ENCODE data around the gene GPC6.

- TF ChIP-seq, protein P1, sequence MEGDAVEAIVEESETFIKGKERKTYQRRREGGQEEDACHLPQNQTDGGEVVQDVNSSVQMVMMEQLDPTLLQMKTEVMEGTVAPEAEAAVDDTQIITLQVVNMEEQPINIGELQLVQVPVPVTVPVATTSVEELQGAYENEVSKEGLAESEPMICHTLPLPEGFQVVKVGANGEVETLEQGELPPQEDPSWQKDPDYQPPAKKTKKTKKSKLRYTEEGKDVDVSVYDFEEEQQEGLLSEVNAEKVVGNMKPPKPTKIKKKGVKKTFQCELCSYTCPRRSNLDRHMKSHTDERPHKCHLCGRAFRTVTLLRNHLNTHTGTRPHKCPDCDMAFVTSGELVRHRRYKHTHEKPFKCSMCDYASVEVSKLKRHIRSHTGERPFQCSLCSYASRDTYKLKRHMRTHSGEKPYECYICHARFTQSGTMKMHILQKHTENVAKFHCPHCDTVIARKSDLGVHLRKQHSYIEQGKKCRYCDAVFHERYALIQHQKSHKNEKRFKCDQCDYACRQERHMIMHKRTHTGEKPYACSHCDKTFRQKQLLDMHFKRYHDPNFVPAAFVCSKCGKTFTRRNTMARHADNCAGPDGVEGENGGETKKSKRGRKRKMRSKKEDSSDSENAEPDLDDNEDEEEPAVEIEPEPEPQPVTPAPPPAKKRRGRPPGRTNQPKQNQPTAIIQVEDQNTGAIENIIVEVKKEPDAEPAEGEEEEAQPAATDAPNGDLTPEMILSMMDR (IDR thresholded peaks at IDR 0.05; ENCODE audit: insufficient read depth, low read length, poor library complexity, severe bottlenecking) = no peak
- no peak for TF ChIP-seq EZH2phosphoT487 (conservative IDR thresholded peaks at IDR 0.05; ENCODE audit: low read length)
Measured at GRCh38 chr13:94080527-94080926, 853.9 kb downstream of the GPC6 start.
